ENCODE data around the gene CACNG6. TPM values are rescaled to one million over a fixed set of nuclear protein-coding genes. Genes with fewer than 3 reads are reported as not detected.
"Not testable (repeated sequence)": the region's sequence is repeated elsewhere in the genome, so short reads cannot be mapped to it uniquely, and the experiment has no call there.

Gene CACNG6
- total RNA-seq, 1 experiment from 2014 or later, result 2.5 TPM

DNA sequence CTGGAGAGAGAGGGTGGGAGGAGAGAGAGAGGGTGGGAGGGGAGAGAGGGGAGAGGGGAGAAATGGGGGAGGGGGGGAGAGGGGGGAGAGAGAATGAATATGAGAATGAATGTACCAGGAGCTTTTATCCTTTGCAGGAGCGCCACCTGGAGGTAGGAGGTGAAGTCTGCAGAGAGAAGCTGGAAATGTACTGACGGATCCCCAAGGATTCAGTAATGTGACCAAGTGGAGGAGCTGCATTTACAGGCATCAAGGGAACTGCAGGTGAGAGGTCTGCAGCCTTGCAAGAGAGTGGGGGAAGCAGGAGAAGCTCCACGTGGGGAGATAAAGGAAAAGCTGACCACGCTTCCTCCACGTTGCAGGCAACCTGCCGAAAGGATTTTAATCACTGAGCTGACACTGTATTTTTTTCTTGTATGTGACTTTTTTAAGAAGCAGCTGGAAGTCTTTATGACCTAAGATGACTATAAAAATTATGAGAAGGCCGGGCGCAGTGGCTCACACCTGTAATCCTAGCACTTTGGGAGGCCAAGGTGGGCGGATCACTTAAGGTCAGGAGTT is 38.6 kb downstream of the CACNG6 start (continued):
- no peak for TF ChIP-seq ATF6 (CRISPR knock-in tag; IDR thresholded peaks at IDR 0.05)
- no peak for TF ChIP-seq FOXP4 (CRISPR knock-in tag; IDR thresholded peaks at IDR 0.05)

GRCh38 chr19:54030895-54031586 is 39.6 kb downstream of the CACNG6 start:
- DNase-seq (ENCODE audit: low spot score) (no peak), ATAC-seq (peak; percentile 19; the same call in 1 of the 2 replicates)
- Mint-ChIP-seq H3K27ac (peak overlapping the region; percentile 83), H3K27me3 (ENCODE audit: low read depth) (no peaks in the 10 kb centered on the region), H3K9me3 (no peaks in the 10 kb centered on the region), H3K4me1 (peaks cover 46% of the 10 kb centered on the region), H3K4me3 (no peak overlapping the region), H3K36me3 (no peaks in the 10 kb centered on the region)
- ChIA-PET POLR2A (interaction anchor here (1.0 kb wide), 1 partner anchor 51 kb away, joined by 3 read pairs; no protein-coding TSS in a partner anchor), CTCF (interaction anchor here (0.7 to 3.0 kb wide), 38 partner anchors 10 to 667 kb away, joined by 3 to 68 read pairs (median 5); partner anchors contain the start of genes CACNG6, CNOT3, NDUFA3 and PRKCG)
- TF ChIP-seq SMAD3 (CRISPR knock-in tag; IDR thresholded peaks at IDR 0.05; ENCODE audit: borderline replicate concordance), result no peak
- TF ChIP-seq, protein P1, sequence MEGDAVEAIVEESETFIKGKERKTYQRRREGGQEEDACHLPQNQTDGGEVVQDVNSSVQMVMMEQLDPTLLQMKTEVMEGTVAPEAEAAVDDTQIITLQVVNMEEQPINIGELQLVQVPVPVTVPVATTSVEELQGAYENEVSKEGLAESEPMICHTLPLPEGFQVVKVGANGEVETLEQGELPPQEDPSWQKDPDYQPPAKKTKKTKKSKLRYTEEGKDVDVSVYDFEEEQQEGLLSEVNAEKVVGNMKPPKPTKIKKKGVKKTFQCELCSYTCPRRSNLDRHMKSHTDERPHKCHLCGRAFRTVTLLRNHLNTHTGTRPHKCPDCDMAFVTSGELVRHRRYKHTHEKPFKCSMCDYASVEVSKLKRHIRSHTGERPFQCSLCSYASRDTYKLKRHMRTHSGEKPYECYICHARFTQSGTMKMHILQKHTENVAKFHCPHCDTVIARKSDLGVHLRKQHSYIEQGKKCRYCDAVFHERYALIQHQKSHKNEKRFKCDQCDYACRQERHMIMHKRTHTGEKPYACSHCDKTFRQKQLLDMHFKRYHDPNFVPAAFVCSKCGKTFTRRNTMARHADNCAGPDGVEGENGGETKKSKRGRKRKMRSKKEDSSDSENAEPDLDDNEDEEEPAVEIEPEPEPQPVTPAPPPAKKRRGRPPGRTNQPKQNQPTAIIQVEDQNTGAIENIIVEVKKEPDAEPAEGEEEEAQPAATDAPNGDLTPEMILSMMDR (IDR thresholded peaks at IDR 0.05), result 0 out of 2 replicates have a peak, but pooled peaks have one; percentile 14
- TF ChIP-seq, protein P2, sequence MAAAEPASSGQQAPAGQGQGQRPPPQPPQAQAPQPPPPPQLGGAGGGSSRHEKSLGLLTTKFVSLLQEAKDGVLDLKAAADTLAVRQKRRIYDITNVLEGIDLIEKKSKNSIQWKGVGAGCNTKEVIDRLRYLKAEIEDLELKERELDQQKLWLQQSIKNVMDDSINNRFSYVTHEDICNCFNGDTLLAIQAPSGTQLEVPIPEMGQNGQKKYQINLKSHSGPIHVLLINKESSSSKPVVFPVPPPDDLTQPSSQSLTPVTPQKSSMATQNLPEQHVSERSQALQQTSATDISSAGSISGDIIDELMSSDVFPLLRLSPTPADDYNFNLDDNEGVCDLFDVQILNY (CRISPR knock-in tag; IDR thresholded peaks at IDR 0.05), result no peak

- Mint-ChIP-seq H3K27ac (peak overlapping the region; percentile 99), H3K9me3 (peaks cover 5% of the 10 kb centered on the region), H3K27me3 (ENCODE audit: low read depth) (no peaks in the 10 kb centered on the region), H3K4me3 (peak overlapping the region; percentile 24), H3K36me3 (no peaks in the 10 kb centered on the region), H3K4me1 (peaks cover 53% of the 10 kb centered on the region)
- peak; percentile 71 for ATAC-seq
- TF ChIP-seq TCF7 (CRISPR knock-in tag; IDR thresholded peaks at IDR 0.05; ENCODE audit: low read depth) (no peak), FOXK1 (CRISPR knock-in tag; IDR thresholded peaks at IDR 0.05) (0 out of 2 replicates have a peak, but pooled peaks have one; percentile 55)
- CTCF ChIA-PET, result interaction anchor here (0.8 to 2.8 kb wide), 15 partner anchors 11 to 243 kb away, joined by 3 to 16 read pairs (median 3); no protein-coding TSS in a partner anchor
- DNase-seq (ENCODE audit: low spot score), result no peak
- POLR2A ChIA-PET, result interaction anchor here (0.7 to 1.1 kb wide), 2 partner anchors 167 to 168 kb away, joined by 3 read pairs; partner anchors contain the start of gene MYADM
Measured at GRCh38 chr19:54035215-54036178, 44.1 kb downstream of the CACNG6 start.

DNA sequence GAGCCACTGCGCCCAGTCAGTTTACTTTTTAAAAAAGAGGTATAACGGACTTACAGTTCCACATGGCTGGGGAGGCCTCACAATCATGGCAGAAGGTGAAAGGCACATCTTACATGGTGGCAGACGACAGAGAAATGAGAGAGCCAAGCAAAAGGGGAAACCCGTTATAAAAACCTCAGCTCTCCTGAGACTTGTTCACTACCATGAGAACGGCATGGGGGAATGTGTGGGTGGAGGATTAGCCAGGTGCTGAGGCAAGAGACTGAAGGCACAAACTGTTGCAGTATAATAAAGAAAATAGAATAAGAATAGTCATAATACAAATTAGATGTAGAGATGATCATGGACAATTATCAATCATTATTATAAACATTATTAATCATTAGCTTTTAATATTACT is 45.1 kb downstream of the CACNG6 start:
- ATAC-seq; H3K27me3 Mint-ChIP-seq (ENCODE audit: low read depth); H3K36me3 Mint-ChIP-seq; H3K9me3 Mint-ChIP-seq; DNase-seq (ENCODE audit: low spot score); H3K4me3 Mint-ChIP-seq; POLR2A ChIA-PET: not testable (repeated sequence)
- Mint-ChIP-seq H3K27ac (peak overlapping the region; percentile 95), H3K4me1 (peaks cover 50% of the 10 kb centered on the region)
- CTCF ChIA-PET, result interaction anchor here (1.0 to 2.8 kb wide), 5 partner anchors 13 to 244 kb away, joined by 3 to 16 read pairs (median 9); no protein-coding TSS in a partner anchor
